GM12878 (cell line): ENCODE data around the gene CACNA1B. TPM values are rescaled to one million over a fixed set of nuclear protein-coding genes. Genes with fewer than 3 reads are reported as not detected.

Source experiments
- ATAC-seq: fragments of 200-7000 bp; cut with Tn5 transposase; 3 replicates; pipeline ENCODE4 v1.9.1; 2020; ENCODE audit warnings: mild to moderate bottlenecking, moderate library complexity
- BruUV-seq: library from RNA; stranded (reverse); fragments of 400-500 nt; replicated peaks from 2 replicates; lab custom pipeline; 2021; lab: Mats Ljungman, UMichigan
- CTCF ChIA-PET: fragments of 300-600 bp; sonication (Branson Sonifier 250); formaldehyde crosslinking; extraction: SDS; loops from one replicate; lab custom pipeline; 2021; ENCODE audit warnings: inconsistent platforms; lab: Yijun Ruan, JAX
- POLR2A ChIA-PET: fragments of 350-600 bp; formaldehyde crosslinking; extraction: SDS; loops from one replicate; lab custom pipeline; 2021; ENCODE audit warnings: inconsistent platforms; lab: Charles Lee
- RAD21 ChIA-PET: fragments of 300-600 bp; sonication (Branson Sonifier 250); formaldehyde crosslinking; loops from one replicate; lab custom pipeline; 2023; ENCODE audit warnings: antibody characterized with exemption; ENCODE audit not compliant: unreplicated experiment; lab: Charles Lee
- SMC1A ChIA-PET: fragments of 300-600 bp; sonication (Branson Sonifier 250); formaldehyde crosslinking; loops from one replicate; lab custom pipeline; 2023; ENCODE audit not compliant: unreplicated experiment, uncharacterized antibody; lab: Charles Lee
- DNase-seq: peaks from one replicate; pipeline ENCODE4 v3.0.0-alpha.2; 2011; ENCODE audit warnings: low read depth, low spot score
- FAIRE-seq: peaks from 3 replicates; lab custom pipeline; 2011; peaks lifted over from hg19 to GRCh38; lab: Jason Lieb, UNC
- H2AFZ ChIP-seq: 2 replicates; pipeline ENCODE4 v1.6.0; 2011; ENCODE audit warnings: low read depth, low read length, control low read depth; ENCODE audit not compliant: control insufficient read depth
- H3K27ac ChIP-seq: 2 replicates; pipeline ENCODE4 v1.5.1; 2011; ENCODE audit warnings: control low read depth; ENCODE audit not compliant: control insufficient read depth, insufficient read depth
- H3K27me3 ChIP-seq, 2 experiments: replicated peaks in 1 of 2; 2 replicates each; pipeline versions ENCODE4 v1.6.0 to v1.6.1; 2011; ENCODE audit warnings: low read length in 1 of 2; ENCODE audit not compliant: control insufficient read depth in 2 of 2, insufficient read depth in 2 of 2
- H3K36me3 ChIP-seq, 2 experiments: 2 replicates each; pipeline ENCODE4 v1.5.1; 2011; ENCODE audit warnings: low read length in 1 of 2; ENCODE audit not compliant: control insufficient read depth in 2 of 2, insufficient read depth in 2 of 2
- H3K4me1 ChIP-seq: 2 replicates; pipeline ENCODE4 v1.6.1; 2011; ENCODE audit warnings: mild to moderate bottlenecking, low read length, moderate library complexity, mixed read lengths; ENCODE audit not compliant: control insufficient read depth, insufficient read depth
- H3K4me2 ChIP-seq: 2 replicates; pipeline ENCODE4 v1.6.0; 2011; ENCODE audit warnings: control low read depth; ENCODE audit not compliant: control insufficient read depth, insufficient read depth
- H3K4me3 ChIP-seq: fragments of 200-600 bp; sonication (generic); 2 replicates; pipeline ENCODE4 v1.5.1; 2016
- H3K79me2 ChIP-seq: 2 replicates; pipeline ENCODE4 v1.6.0; 2011; ENCODE audit warnings: low read length; ENCODE audit not compliant: control insufficient read depth, insufficient read depth
- H3K9ac ChIP-seq: 2 replicates; pipeline ENCODE4 v1.8.0; 2011; ENCODE audit warnings: low read length, control low read depth, mixed read lengths; ENCODE audit not compliant: control insufficient read depth, insufficient read depth
- H3K9me3 ChIP-seq: replicated peaks from 3 replicates; pipeline ENCODE4 v1.5.1; 2011; ENCODE audit warnings: mild to moderate bottlenecking, low read length; ENCODE audit not compliant: control insufficient read depth, insufficient read depth
- H4K20me1 ChIP-seq: 2 replicates; pipeline ENCODE4 v1.6.0; 2011; ENCODE audit not compliant: control insufficient read depth, insufficient read depth
- BCL11A ChIP-seq: IDR thresholded peaks from 2 replicates; pipeline ENCODE4 v1.6.1; 2011; ENCODE audit warnings: low read depth, low read length
- CBX5 ChIP-seq: sonication (generic); IDR thresholded peaks from 2 replicates; pipeline ENCODE4 v1.6.1; 2016; ENCODE audit warnings: low read depth, moderate library complexity, mild to moderate bottlenecking, inconsistent platforms
- CEBPB ChIP-seq, 2 experiments: fragments of 150-350 bp in 1 of 2; IDR thresholded peaks; 2 replicates each; pipeline ENCODE4 v1.6.1; 2012 to 2014; ENCODE audit warnings: low read depth in 2 of 2, low read length in 2 of 2, borderline replicate concordance in 1 of 2, inconsistent platforms in 1 of 2
- ETV6 ChIP-seq, 2 experiments: fragments of 450-650 bp in 1 of 2; IDR thresholded peaks in 1 of 2; conservative IDR thresholded peaks in 1 of 2; 2 replicates each; pipeline ENCODE4 v1.6.1; 2014; ENCODE audit warnings: antibody characterized with exemption in 1 of 2, borderline replicate concordance in 1 of 2, low read depth in 1 of 2, mild to moderate bottlenecking in 1 of 2, moderate library complexity in 1 of 2
- LARP7 ChIP-seq: fragments of 450-650 bp; IDR thresholded peaks from 2 replicates; pipeline ENCODE4 v1.6.1; 2017; ENCODE audit warnings: mild to moderate bottlenecking
- MEF2A ChIP-seq: IDR thresholded peaks from 2 replicates; pipeline ENCODE4 v1.6.1; 2011; ENCODE audit warnings: low read depth, mild to moderate bottlenecking, low read length, moderate library complexity; ENCODE audit not compliant: insufficient read depth
- MTA3 ChIP-seq: IDR thresholded peaks from 2 replicates; pipeline ENCODE4 v1.6.1; 2012; ENCODE audit warnings: low read length, inconsistent platforms, borderline replicate concordance
- MYB ChIP-seq: fragments of 150-350 bp; IDR thresholded peaks from 2 replicates; pipeline ENCODE4 v1.6.1; 2014; ENCODE audit warnings: mild to moderate bottlenecking, low read depth, low read length, borderline replicate concordance
- NR2C1 ChIP-seq: fragments of 450-650 bp; IDR thresholded peaks from 2 replicates; pipeline ENCODE4 v1.6.1; 2017; ENCODE audit warnings: antibody characterized with exemption, mild to moderate bottlenecking, moderate library complexity
- NRF1 ChIP-seq: conservative IDR thresholded peaks from 2 replicates; pipeline ENCODE4 v1.6.1; 2011; ENCODE audit warnings: mild to moderate bottlenecking, low read depth, low read length, improper control_type of control experiment
- SMAD5 ChIP-seq: IDR thresholded peaks from 2 replicates; pipeline ENCODE4 v1.6.1; 2016; ENCODE audit warnings: antibody characterized with exemption, low read depth
- SMC3 ChIP-seq: IDR thresholded peaks from 2 replicates; pipeline ENCODE4 v1.6.1; 2011; ENCODE audit warnings: low read length, improper control_type of control experiment, borderline replicate concordance
- SREBF2 ChIP-seq: IDR thresholded peaks from 2 replicates; pipeline ENCODE4 v1.6.1; 2012; ENCODE audit warnings: mild to moderate bottlenecking, low read length
- TBL1XR1 ChIP-seq: IDR thresholded peaks from 2 replicates; pipeline ENCODE4 v1.6.1; 2012; ENCODE audit warnings: low read depth, low read length, improper control_type of control experiment
- ZBED1 ChIP-seq: IDR thresholded peaks from 2 replicates; pipeline ENCODE4 v1.6.1; 2016; ENCODE audit warnings: borderline replicate concordance
- WGBS: methylation state at CpG from one replicate; pipeline ENCODE4 v1.1.6; 2016; ENCODE audit warnings: low lambda C conversion rate; ENCODE audit not compliant: insufficient replicate concordance, insufficient coverage; ENCODE audit errors: missing lambda C conversion rate; 5-methylcytosine and 5-hydroxymethylcytosine counted together
- in situ Hi-C: fragments of 300-500 bp; cut with MboI; formaldehyde crosslinking; loops from 9 replicates; pipeline ENCODE4 v1.14.3; 2018; ENCODE audit warnings: mixed read lengths
- intact Hi-C: fragments of 100-400 bp; cut with micrococcal nuclease; formaldehyde crosslinking; loops from one replicate; pipeline ENCODE4 v1.14.2; 2022; ENCODE audit not compliant: unreplicated experiment
- polyA plus RNA-seq, 11 experiments: library from polyadenylated mRNA; depleted of rRNA in 4 of 11; unstranded in 6 of 11; stranded (reverse) in 5 of 11; fragments of >200 nt; fragmentation: Nextera tagmentation in 4 of 11; fragmentation: Illumina TruSeq in 1 of 11; extraction: Ambion mirVana in 4 of 11; extraction: Trizol in 1 of 11; gene quantifications; 1 replicate in 1 of 11; 2 replicates in 10 of 11; pipeline versions ENCODE4 v1.2.1 to v1.2.3, GENCODE V29; 2011 to 2016; ENCODE audit warnings: inconsistent platforms in 2 of 11, missing spikeins in 2 of 11, low read depth in 1 of 11
- total RNA-seq, 4 experiments: library from RNA; depleted of rRNA in 3 of 4; stranded (reverse); fragments of >200 nt in 3 of 4; fragmentation: Illumina TruSeq in 1 of 4; extraction: Trizol in 1 of 4; gene quantifications; 2 replicates each; pipeline versions ENCODE4 v1.2.1 to v1.2.3, GENCODE V29; 2013 to 2021
- TF ChIP-seq, protein P1 (sequence below): fragments of 450-650 bp; IDR thresholded peaks from 2 replicates; pipeline ENCODE4 v1.6.1; 2018; ENCODE audit warnings: borderline replicate concordance, mild to moderate bottlenecking; ENCODE audit not compliant: partially characterized antibody

Gene CACNA1B
- total and polyA plus RNA-seq, 10 of the 15 experiments (the other 5 are each of a cell fraction or from before 2014, with no cell fraction given): 0.01 to 0.03 (median 0.01) TPM; not detected in 7

DNA sequence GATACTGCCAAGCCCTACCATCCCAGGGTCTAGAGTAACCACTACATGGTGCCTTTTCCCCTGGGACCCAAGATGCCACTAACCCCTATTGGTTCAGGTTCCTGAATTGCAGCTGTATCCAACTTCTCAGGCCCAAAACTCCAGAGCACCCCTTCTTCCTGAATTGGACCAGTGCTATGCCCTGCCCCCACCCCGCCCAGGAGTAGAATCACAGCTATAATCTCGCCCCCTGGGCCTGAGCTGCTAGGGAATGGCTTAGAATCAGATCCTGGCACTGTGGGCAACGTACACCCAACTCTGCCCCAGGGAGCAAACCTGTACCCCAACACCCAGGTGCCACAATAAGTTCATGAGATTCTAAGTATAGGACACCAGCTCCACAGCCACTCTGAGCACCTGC lies 206.3 kb downstream of the CACNA1B start:
- in situ Hi-C loops: no loop called here
- ChIA-PET RAD21 (no interaction called here), SMC1A (interaction anchor here (1.3 kb wide), 1 partner anchor 411 kb away, joined by 3 read pairs; no protein-coding TSS in a partner anchor), CTCF (no interaction called here), POLR2A (interaction anchor here (0.6 kb wide), 1 partner anchor 10 kb away, joined by 3 read pairs; no protein-coding TSS in a partner anchor)
- WGBS: 0% methylated on average over 3 of the region's 3 CpGs
- intact Hi-C loops: no loop called here
- ATAC-seq (no peak), FAIRE-seq (no peak), DNase-seq (no peak)
- Histone ChIP-seq H3K4me2 (no peak overlapping the region), H3K79me2 (no peaks in the 10 kb centered on the region), H3K9ac (no peak overlapping the region), H4K20me1 (no peaks in the 10 kb centered on the region), H3K9me3 (no peaks in the 10 kb centered on the region; the same call in 2 of the 3 replicates), H3K27me3 (no peaks in the 10 kb centered on the region), H3K36me3 (no peaks in the 10 kb centered on the region), H3K4me3 (no peak overlapping the region), H2AFZ (no peak overlapping the region), H3K4me1 (no peaks in the 10 kb centered on the region), H3K27ac (no peak overlapping the region)
- TF ChIP-seq NR2C1: no peak
- no peak for TF ChIP-seq ETV6 (conservative IDR thresholded peaks at IDR 0.05 in 1 of 2, IDR thresholded peaks at IDR 0.05 in 1 of 2; ENCODE audit: borderline replicate concordance in 1 of 2, low read depth in 1 of 2)
- no peak for TF ChIP-seq SMAD5
- TF ChIP-seq BCL11A: no peak
- BruUV-seq: no TSS peak

- no peaks in the 10 kb centered on the region; the same call in 2 of the 3 replicates for H3K9me3 ChIP-seq
- no peak overlapping the region for H2AFZ ChIP-seq
- RAD21 ChIA-PET: no interaction called here
- H3K36me3 ChIP-seq: no peaks in the 10 kb centered on the region
- DNase-seq (no peak), FAIRE-seq (no peak), ATAC-seq (no peak)
- intact Hi-C loops (no loop called here), in situ Hi-C loops (no loop called here)
- no peak overlapping the region for H3K4me2 ChIP-seq
- no peaks in the 10 kb centered on the region for H3K4me1 ChIP-seq
- CTCF ChIA-PET: no interaction called here
- H3K27me3 ChIP-seq: no peaks in the 10 kb centered on the region
- H3K4me3 ChIP-seq: no peak overlapping the region
- H3K9ac ChIP-seq: no peak overlapping the region
- H3K79me2 ChIP-seq: no peaks in the 10 kb centered on the region
- H4K20me1 ChIP-seq: no peaks in the 10 kb centered on the region
- SMC1A ChIA-PET: no interaction called here
- BruUV-seq: no TSS peak
- POLR2A ChIA-PET: no interaction called here
- no peak overlapping the region for H3K27ac ChIP-seq
- WGBS: 27% methylated on average over 4 of the region's 4 CpGs
- TF ChIP-seq SREBF2 (no peak), MYB (no peak), NRF1 (no peak), MEF2A (no peak), CBX5 (no peak), MTA3 (no peak), SMC3 (no peak), LARP7 (no peak), CEBPB (IDR thresholded peaks at IDR 0.05; ENCODE audit: borderline replicate concordance in 1 of 2, low read depth in 2 of 2, low read length in 2 of 2) (no peak), TBL1XR1 (no peak), ZBED1 (no peak)
- TF ChIP-seq, protein P1, sequence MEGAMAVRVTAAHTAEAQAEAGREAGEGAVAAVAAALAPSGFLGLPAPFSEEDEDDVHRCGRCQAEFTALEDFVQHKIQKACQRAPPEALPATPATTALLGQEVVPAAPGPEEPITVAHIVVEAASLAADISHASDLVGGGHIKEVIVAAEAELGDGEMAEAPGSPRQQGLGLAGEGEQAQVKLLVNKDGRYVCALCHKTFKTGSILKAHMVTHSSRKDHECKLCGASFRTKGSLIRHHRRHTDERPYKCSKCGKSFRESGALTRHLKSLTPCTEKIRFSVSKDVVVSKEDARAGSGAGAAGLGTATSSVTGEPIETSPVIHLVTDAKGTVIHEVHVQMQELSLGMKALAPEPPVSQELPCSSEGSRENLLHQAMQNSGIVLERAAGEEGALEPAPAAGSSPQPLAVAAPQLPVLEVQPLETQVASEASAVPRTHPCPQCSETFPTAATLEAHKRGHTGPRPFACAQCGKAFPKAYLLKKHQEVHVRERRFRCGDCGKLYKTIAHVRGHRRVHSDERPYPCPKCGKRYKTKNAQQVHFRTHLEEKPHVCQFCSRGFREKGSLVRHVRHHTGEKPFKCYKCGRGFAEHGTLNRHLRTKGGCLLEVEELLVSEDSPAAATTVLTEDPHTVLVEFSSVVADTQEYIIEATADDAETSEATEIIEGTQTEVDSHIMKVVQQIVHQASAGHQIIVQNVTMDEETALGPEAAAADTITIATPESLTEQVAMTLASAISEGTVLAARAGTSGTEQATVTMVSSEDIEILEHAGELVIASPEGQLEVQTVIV: no peak
Observed at GRCh38 chr9:138085568-138085967, 208.0 kb downstream of the CACNA1B start.
